NCI-H1105 (cell line): ENCODE measurements around the gene KIAA1549.
"Not testable (repeated sequence)": the region's sequence is repeated elsewhere in the genome, so short reads cannot be mapped to it uniquely, and the experiment has no call there.

ENCODE experiments used
- DNase-seq: peaks from one replicate; lab custom pipeline; 2025; lab: John Stamatoyannopoulos, UW

Gene KIAA1549

DNA sequence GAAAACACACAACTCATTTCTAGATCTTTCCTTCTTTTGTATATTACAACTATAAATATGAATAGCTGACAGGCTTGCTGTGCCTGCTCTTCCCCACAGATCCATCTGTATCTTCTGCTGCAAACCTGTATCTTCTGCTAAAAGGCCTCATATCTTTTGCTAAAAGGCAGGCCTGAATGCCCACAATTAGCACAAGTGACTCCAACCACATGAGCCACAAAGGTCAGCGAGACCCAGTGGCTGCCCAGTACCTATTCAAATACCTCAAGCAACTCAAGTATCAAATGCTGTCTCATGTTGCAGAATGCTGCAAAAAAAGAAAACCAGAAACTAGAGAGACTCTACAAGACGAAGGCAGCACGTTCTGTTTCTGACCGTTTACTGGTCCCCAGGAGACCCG lies 128.7 kb downstream of the KIAA1549 start:
- no peak for DNase-seq

DNA sequence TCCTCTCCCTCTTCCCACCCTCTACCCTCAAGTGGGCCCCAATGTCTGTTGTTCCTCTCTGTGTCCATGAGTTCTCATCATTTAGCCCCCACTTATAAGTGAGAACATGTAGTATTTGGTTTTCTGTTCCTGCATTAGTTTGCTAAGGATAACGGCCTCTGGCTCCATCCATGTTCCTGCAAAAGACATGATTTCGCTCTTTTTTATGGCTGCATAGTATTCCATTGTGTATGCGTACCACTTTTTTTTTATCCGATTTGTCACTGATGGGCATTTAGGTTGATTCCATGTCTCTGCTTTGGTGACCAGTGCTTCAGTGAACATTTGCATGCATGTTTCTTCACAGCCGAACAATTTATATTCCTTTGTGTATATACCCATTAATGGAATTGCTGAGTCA lies 131.5 kb downstream of the KIAA1549 start:
- no peak for DNase-seq

DNA sequence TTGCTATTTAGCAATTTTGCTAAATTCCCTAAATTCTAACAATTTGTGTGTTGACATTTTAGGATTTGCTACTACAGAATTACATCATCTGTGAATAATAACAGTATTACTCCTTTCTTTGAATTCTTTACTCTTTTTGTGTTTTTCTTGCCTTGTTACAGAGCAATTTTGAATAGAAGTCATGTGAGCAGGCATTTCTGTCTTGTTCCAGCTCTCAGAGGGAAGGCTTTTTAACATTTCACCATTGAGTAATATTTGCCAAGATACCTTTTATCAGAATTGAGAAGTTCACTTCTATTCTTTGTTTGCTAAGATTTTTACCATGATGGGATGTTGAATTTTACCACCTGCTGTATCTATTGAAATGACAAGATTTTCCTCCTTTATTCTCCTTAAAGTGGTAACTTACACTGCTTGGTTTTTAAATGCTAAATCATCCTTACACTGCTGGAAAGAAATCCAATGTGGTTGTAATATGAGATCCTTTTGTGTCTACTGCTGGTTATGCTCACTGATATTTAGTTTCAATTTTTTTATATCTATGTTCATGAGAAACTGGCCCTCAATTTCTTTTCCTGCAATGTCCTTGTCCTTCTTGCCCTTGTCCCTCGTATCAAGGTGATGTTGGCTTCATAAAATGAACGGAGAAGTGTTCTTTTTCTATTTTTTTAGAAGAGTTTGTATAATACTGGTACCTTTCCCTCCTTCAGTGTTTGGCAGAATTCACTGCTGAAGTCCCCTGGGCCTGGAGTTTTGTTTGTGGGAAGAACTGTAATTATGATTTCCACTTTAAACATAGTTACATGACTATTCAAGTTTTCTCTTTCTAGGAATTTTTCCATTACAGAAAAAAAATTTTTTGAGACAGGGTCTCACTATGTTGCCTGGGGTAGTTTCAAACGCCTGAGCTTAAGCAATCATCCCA lies 132.9 kb downstream of the KIAA1549 start:
- DNase-seq, result no peak

DNA sequence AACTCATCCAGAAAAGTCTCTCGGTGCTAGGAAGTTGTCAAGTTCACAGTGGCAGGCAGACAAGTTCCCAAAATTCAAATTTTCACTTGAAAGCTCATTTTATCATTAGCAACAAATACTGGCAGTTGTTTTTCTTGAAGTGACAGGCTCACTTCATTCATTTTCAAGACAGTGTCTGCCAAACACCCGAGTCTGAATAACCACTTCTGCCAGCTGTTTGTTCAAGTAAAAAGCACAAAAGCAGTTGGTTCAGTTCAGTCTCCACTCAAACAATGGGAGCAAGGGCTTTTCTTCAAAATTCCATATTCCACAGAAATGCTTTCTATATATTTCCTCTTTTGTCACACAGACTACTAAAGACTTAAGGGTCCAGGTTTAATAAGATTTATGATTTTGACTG lies 135.5 kb downstream of the KIAA1549 start:
- DNase-seq, result no peak

DNA sequence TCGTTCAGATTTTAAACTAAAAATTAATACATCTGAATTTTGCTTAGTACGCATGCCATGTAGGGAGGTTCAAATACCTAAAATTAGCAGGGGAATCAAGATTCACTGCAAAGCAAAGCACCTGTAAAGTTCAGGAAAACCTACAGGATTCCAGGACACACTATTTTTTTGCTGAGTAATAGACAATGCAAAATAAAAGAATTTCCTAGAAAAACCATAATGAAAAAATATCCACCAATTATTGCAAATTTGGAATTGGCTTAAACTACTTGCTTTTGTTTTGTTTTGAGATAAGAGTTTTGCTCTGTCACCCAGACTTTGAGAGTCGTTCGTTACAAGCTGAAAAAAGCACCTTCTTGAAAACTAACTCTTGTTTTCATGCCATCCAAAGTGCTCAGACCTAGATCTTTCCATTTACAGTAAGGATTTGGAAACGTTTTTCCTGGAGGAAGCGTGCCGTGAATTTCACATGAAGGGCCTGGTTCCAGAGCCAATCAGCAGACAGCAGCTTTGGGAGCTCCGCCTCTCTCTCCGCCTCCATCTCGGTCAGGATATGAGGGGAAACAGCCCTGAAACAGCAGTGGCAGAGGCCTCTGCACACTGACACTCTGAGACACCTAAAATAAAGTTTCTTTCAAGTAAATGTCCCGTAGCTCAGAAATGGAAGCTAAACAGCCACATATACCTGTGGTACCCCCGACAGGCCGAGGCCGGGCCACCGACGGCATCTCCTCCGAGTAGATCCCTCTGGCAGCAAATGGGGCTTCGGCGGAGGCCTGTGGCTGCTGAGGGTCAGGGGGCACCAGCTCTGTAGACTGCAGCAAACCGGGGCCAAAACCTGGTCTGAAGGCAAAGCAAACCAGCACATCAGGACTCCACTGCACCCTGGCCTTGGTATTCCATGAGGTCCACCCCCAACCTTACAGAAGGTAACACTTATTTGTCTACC lies 137.3 kb downstream of the KIAA1549 start:
- DNase-seq, result no peak

DNA sequence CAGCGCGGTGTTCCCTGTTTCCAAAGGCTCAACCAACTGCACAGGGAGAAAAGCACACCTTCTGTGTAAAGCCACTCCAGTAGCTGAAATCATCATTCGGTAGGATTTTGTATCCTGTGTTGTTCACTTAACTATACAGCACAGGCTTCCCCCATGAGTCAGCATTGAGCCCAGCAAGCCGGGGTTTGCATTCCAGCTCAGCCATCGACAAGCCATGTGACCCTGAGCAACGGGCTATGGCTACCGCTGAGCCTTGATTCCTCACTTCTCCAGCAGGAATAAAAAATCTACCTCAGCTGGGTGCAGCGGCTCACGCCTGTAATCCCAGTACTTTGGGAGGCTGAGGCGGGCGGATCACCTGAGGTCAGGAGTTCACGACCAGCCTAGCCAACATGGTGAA lies 139.1 kb downstream of the KIAA1549 start:
- DNase-seq, result no peak

DNA sequence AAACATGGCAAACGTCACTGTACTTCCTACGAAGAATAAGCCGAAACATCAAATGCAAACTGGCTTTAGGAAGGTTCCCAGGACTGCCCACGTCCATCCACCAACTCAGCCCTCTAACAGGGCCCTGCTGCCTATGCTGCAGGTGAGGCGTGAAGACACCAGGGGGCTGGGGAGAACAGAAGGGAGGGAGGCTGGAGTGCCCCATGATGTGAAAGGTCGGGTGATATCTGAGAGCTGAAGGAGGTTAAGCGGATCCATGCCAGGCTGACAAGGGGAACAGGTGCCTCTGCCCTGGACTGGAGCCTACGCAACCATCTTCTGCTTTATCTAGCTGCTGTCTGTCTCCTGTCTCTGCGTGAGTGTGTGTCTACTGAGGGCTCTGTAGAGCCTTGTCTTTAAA lies 143.0 kb downstream of the KIAA1549 start:
- DNase-seq, result no peak

DNA sequence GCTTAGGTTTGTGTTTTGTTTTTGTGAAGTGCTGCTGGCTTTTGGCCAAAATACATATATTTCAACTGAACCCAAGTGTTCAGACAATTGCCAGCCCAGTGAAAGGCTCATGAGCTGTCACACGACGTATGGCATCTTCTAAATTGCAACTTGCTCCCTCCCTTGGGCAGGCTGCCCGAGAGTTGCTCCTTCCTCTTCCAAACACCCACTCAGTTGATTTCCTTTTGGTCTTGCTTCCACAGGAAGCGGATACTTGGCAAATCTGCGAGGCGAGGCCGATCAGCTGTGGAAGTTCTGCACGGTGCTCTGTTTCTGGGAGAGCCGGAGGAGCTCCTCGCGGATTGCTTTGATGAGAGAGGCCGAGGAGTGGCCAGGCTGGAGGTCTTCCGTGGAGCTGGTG lies 143.6 kb downstream of the KIAA1549 start:
- DNase-seq, result peak; percentile 69

DNA sequence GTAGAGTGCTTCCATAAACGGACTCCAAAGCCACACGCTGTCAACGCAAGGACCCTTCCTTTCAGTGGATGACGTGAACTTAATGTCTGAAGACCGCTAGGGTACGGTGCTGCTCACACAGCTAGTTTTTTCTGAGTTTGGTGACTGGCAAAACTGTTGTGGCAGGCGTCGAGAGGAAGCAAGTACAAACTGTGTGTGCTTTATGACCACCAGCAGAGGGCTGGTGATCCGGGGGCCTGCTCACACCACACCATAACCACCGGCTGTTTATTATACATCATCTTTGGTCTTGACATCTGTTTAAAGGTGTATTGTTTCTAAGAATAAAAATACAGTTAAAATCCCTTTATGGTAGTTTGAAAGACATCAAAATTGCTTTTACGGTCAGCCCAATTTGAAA lies 146.1 kb downstream of the KIAA1549 start:
- DNase-seq, result no peak

DNA sequence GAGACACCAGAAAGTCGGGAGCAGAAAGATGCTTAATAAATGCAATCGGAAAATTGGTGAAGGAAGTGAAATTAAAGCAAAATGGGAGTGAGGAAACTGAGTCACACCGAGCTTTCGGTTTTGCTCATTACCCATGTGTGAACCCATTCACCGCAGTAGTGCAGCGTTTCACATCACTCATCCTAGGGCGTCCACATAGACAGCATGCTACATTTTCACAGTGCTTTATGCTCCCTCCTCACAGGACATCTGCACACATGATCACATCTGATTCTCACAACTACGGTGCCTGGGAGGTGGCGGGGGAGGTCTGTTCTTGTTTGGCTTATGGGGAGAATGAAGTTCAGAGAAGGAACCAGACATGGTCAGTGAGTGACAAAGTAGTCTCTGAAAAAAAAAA lies 146.6 kb downstream of the KIAA1549 start:
- DNase-seq, result no peak

DNA sequence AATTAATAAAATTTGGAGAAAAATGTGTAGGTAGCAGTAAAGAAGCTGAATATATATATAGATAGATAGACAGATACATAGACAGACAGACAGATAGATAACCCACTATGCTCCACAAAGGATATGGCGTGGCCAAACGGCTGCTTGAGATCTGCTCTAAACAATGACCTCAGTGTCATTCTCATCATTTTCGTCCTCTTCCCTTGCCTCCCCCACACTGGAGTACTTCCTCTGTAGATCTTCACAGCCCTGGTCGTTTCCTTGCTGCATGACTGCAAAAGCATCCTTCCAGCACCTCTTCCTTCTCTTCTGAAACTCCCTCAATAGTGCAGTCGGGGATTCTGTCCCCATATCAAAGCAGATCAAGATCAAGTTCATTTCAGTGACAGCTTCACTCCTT lies 147.6 kb downstream of the KIAA1549 start:
- DNase-seq, result no peak

DNA sequence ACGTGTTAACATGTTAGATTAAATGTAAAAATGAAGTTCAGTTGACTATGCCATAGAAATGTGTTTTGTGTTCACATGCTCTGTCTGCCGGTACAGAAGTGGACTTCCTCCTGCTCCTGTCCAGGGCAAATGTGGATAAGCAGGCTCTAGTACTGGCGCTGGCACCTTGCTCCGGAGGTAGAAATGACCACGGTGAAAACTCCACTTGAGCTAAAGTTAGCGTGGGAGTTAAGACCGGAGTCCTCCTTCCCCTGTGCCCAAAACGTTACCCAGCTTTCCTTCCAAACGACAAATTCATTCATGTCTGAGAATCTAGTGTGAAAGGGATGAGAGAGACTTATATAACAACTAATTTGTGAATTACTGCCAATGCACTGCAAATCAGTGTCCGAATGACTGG lies 148.2 kb downstream of the KIAA1549 start:
- no peak for DNase-seq

DNA sequence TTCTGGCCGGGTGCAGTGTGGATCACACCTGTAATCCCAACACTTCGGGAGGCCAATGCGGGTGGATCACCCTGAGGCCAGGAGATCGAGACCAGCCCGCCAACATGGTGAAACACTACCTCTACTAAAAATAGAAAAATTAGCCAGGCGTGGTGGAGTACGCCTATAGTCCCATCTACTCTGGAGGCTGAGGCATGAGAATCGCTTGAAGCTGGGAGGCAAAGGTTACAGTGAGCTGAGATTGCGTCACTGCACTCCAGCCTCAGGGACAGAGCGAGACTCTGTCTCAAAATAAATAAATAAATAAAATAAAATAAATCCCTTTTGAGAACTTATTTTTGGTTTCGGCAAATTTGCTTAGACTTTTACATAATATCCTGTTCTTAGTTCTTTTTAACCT lies 151.9 kb downstream of the KIAA1549 start:
- no peak for DNase-seq

DNA sequence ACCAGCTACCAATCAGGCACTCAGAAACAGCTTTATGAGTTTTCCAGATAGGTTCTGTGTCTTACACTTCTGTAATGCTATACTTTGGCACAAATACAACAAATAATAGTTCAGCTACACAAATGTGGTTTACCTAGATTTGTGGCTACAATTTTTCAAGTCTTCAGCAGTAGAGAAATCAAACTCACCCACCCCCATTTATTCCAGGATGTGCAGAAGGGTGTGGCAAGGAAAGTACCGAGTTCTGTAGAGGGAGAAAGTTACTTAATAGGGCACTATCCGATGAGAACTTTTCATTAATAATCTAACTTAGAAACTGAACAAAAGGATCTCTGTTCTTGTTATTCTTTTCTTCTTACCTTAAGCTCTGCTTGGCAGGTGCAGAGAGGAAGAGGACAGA lies 152.9 kb downstream of the KIAA1549 start:
- no peak for DNase-seq

DNA sequence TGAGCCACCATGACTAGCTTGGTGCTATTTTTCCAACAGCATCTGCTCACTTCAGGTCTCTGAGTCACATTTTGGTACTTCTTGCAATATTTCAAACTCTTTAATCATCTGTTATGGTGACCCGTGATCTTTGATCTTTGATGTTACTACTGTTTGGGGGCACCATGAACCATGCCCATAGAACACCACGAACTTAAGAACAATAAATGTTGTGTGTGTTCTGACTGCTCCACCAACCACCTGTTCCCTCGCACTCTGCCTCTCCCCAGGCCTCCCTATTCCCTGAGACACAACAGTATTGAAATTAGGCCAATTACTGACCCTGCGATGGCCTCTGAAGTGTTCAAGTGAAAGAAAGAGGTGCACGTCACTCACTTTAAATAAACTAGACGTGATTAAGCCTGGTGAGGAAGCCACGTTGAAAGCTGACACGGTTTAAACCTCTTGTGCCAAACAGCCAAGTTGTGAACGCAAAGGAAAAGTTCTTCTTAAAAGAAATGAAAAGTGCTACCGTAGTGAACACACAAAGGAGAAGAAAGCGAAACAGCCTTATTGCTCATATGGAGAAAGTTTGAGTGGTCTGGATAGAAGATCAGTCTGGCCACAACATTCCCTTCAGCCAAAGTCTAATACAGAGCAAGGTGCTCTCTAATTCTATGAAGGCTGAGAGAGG lies 156.0 kb downstream of the KIAA1549 start:
- DNase-seq, result no peak

DNA sequence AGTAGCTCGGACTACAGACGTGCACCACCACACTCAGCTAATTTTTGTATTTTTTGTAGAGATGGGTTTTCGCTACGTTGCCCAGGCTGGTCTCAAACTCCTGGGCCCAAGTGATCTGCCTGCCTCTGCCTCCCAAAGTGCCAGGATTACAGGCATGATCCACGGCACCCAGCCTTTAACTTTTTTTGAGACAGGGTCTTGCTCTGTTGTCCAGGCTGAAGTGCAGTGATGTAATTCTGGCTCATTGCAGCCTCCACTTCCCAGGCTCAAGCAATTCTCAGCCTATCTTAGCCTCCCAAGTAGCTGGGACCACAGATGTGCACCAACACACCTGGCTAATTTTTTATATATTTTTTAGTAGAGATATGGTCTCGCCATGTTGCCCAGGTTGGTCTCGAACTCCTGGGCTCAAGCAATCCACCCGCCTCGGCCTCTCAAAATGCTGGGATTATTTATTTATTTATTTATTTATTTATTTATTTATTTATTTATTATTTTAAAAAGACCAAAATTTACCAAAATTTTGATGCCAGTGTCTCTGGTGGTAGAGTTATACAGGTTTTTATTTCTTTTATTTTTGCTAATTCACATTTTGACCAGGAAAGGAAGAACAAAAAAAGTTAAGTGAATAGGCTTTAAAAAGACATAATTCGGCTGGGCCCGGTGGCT lies 158.2 kb downstream of the KIAA1549 start:
- no peak for DNase-seq

DNA sequence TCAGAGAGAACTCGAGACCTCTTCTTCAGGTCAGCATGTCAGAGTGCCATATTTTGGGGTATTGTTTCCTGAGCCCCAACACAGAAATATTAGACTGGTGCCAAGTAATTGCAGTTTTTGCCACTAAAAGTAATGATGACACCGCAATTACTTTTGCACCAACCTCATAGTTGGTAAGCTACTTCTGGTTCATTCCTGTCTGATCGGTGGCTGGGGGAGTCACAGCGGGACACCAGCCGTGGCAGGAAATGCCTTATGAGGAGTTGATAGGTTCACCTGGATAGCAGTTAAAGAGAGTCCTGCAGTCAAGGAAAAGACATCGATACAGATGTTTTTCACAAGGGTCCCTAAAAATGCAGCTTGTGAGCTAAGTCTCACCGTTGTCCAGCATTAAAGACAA lies 159.3 kb downstream of the KIAA1549 start:
- DNase-seq, result no peak

DNA sequence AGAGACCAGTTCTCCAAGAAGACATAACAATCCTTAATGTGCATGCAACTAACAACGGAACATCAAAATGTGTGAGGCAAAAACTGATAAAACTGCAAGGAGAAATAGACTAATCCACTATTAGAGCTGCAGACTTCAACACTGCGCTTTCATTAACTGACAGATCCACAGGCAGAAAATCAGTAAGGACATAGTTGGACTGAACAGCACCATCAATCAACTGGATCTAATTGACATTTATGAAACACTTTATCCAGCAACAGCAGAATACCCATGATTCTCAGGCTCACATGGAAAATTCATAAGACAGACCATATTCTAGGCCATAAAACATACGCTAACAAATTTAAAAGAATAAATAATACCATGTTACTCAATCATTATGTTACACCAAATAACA lies 161.6 kb downstream of the KIAA1549 start:
- no peak for DNase-seq

DNA sequence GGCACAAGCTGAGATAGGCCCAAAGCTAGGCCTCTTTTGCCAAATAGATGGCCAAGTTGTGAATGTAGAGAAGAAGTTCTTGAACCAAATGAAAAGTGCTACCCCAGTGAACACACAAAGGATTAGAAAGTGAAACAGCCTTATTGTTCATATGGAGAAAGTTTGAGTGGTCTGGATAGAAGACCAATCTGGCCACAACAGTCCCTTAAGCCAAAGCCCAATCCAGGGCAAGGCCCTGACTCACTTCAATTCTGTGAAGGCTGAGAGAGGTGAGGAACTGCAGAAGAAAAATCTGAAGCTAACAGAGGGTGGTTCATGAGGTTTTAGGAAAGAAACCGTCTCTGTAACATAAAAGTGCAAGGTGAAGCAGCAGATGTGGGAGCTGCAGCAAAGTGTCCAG lies 164.5 kb downstream of the KIAA1549 start:
- DNase-seq, result no peak

DNA sequence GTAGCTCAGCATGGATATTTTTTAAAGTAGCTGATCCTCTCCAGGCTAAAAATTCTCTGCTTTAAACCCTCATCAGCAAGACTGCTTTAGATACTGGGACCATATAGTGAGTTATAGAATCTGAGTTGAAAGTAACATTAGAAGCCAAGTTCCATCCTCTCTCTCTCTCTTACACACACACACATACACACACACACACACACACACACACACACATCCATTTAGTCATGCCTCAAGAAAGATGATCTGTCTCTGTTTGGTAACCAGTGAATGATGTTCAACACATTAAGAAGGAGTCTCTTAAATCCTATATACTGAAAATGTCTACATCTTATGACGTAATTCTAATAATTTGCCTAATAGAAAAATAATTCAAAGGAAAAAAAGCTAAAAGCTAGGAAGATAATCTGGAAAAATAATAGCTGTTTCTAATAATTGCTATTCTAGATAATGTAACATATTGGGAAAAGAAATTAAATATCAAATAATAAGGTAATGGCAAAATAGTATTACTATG lies 166.3 kb downstream of the KIAA1549 start:
- no peak for DNase-seq

DNA sequence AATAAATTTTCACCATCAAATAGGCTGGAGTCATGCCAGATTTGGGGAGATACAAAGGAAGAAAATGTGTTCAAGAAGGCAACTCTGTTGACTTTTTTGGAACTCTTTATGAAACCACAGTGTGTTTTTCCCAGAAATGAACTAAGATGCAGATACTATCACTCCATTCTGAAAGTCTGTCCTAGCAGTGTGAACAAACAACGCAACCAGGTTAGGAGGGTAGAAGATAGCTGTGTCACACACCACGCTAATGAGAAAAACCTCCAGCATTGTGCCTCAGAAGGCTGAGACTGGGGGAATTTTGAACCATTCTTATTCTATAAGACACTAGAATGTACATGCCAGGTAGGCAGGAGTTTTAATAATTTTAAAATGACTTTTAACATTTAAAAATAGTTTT lies 167.2 kb downstream of the KIAA1549 start:
- no peak for DNase-seq

DNA sequence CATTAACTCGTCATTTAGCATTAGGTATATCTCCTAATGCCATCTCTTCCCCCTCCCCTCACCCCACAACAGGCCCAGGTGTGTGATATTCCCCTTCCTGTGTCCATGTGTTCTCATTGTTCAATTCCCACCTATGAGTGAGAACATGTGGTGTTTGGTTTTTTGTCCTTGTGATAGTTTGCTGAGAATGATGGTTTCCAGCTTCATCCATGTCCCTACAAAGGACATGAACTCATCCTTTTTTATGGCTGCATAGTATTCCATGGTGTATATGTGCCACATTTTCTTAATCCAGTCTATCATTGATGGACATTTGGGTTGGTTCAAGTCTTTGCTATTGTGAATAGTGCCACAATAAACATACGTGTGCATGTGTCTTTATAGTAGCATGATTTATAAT lies 169.9 kb downstream of the KIAA1549 start:
- DNase-seq, result not testable (repeated sequence)
